ENCODE data around the gene SLIT1.

SLIT1 gene

DNA sequence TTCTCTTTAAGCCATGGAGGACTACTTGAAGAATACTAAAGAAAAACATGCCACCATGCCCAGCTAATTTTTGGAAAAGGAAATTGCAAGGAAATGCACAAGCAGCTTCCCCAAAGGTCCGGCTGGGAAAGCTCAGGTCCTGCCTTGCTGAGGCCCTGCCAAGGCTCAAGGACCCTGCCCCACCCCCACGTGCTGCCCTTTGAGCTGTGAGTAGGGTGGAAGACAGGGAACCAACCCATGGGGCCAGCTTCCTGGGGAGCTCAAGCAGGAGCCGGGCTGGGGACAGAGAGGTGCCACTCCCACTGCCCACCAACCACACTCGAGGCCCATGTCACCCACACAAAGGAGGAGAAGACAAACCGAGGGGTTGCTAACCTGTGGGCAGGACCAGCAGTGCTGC, 78.2 kb downstream of the SLIT1 start:
- Mint-ChIP-seq H3K27me3 (peaks cover 13% of the 10 kb centered on the region), H3K4me1 (no peaks in the 10 kb centered on the region), H3K36me3 (ENCODE audit: low read depth) (no peaks in the 10 kb centered on the region), H3K27ac (no peak overlapping the region), H3K4me3 (no peak overlapping the region), H3K9me3 (no peaks in the 10 kb centered on the region)
- DNase-seq (no peak), ATAC-seq (no peak)

DNA sequence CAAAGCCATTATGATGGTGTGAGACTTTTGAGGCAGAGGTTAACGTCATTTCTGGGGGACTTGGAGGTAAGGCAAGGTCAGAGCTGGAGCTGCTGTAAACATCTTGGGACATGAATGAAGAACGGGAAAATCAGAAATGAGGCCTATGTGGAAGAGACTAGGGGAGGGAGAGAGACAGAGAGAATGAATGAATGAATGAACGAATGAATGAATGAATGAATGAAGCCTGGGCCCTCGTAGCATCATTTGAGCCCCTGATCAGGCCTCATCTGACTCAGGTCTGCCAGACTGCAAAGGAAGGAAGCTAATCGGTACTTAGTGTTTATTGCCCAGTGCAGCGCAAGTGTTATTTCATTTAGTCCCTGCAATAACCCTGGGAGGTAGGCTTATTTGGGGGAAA, 79.6 kb downstream of the SLIT1 start:
- no peaks in the 10 kb centered on the region for H3K4me1 Mint-ChIP-seq
- peaks cover 13% of the 10 kb centered on the region for H3K27me3 Mint-ChIP-seq
- H3K9me3 Mint-ChIP-seq: no peaks in the 10 kb centered on the region
- DNase-seq (no peak), ATAC-seq (no peak)
- no peaks in the 10 kb centered on the region for H3K36me3 Mint-ChIP-seq (ENCODE audit: low read depth)
- H3K27ac Mint-ChIP-seq: no peak overlapping the region
- no peak overlapping the region for H3K4me3 Mint-ChIP-seq

DNA sequence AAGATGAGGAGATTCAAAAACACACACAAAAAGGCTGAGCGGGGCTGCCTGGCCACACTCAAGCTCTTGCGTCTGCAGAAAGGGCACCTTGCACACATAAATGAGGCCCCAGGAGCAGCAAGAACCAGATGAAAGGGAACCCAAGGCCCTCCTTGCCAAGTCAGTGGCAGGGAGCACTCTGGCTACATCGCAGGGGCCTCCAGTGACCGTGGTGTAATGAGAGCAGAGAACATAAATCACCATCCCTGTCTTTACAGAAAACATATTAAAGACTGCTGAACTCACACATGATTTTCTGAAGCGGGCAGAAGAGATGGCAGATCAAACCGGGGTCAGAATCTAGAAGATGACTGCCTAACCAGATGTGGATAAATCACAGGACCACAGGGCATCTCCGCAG, 80.5 kb downstream of the SLIT1 start:
- H3K27me3 Mint-ChIP-seq: peaks cover 15% of the 10 kb centered on the region
- no peaks in the 10 kb centered on the region for H3K36me3 Mint-ChIP-seq (ENCODE audit: low read depth)
- no peak overlapping the region for H3K27ac Mint-ChIP-seq
- no peak overlapping the region for H3K4me3 Mint-ChIP-seq
- no peak for DNase-seq
- H3K4me1 Mint-ChIP-seq: no peaks in the 10 kb centered on the region
- no peak for ATAC-seq
- H3K9me3 Mint-ChIP-seq: no peaks in the 10 kb centered on the region

DNA sequence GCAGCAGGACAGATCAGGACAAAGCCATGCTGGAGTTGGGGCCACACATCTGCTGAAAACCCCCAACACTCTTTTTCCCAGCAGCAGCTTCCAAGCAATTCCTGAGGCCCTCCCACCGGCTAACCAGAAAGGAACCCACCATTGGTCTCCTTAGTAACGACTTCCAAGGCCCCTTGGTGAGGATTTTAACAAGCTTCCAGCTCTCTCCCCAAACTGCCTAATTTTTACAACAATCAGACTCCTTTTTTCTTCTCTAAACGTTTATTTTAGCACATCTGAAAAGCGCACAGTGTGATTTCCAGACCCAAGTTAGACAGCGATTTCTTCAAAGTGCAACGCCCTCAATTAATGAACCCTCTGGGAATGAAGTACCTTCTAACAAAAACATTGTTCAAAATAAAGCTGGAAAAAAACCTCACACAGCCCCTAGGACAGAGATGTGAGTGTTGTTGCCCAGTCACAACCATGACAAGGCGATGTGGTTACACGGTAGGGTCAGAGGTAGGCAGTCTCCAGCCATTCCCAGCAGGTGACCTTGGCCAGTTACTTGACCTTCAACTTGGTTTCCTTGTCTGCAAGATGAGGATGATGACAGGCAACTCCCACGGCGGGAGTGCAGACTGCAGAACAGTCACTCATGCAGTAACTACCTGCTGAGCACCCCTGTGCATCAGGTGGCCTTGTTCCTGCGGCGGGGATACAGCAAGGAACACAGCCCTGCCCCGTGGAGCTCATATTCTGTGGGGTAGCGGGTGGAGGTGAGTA, 82.3 kb downstream of the SLIT1 start:
- Mint-ChIP-seq H3K4me3 (no peak overlapping the region), H3K36me3 (ENCODE audit: low read depth) (no peaks in the 10 kb centered on the region), H3K4me1 (no peaks in the 10 kb centered on the region), H3K9me3 (no peaks in the 10 kb centered on the region), H3K27ac (no peak overlapping the region), H3K27me3 (peaks cover 8% of the 10 kb centered on the region)
- DNase-seq: no peak
- ATAC-seq: no peak

DNA sequence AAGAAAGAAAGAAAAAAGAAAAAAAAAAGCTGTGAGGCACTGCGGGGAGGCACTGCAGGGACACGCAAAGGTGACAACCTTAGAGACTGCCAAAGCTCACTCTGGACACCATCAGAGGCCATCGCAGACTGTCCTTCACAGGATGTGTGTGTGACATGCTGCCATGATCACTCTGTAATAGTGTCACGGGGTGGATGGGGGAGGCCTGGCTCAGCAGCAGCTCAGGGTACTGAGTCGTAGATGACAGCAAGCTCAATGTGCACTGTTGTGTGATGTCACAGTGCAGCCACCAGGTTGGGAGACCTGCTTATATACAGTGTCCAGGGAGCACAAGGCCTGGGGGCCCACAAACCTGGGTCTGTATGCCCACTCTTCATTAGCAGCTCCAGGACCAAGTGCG, 83.3 kb downstream of the SLIT1 start:
- Mint-ChIP-seq H3K27me3 (peaks cover 16% of the 10 kb centered on the region), H3K4me1 (no peaks in the 10 kb centered on the region)
- ATAC-seq: no peak

DNA sequence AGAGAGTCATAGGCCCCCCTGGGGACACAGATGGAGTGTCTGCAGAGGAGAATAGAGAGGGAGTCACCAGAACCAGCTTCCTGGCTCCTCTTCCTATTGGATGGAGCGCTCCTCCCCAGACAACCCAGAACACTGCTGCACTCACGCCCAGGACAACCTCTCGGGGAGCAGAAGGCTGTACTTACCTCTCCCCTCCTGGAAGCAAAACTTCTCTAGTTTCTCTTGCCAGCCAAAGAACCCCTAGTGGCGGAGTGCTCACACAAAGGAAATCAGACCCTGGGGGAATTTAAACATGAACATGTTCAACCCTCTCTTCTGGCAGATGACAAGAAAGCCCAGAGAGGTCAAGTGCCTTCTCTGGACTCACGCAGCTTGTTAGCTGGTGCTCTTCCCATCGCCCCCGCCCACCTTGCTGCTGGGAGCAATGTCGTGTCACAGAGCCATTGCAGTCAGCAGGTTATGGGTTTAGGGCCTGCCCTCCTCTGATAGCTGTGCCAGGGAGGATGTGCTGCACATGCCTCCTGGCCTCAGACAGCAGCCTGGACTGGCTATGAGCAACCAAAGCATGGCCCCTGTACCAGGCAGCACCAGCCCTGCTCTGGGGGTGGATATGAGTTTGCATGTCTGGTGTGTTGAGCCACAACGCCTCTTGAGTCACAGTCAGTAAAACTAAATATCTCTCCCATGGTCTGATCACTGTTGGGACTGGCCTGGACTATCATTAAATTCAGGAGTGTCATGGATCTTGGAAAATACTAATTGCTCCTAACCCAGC, 84.4 kb downstream of the SLIT1 start:
- Mint-ChIP-seq H3K27ac (no peak overlapping the region), H3K4me1 (peaks cover 11% of the 10 kb centered on the region), H3K4me3 (no peak overlapping the region), H3K27me3 (peaks cover 20% of the 10 kb centered on the region), H3K9me3 (no peaks in the 10 kb centered on the region), H3K36me3 (ENCODE audit: low read depth) (no peaks in the 10 kb centered on the region)
- DNase-seq (no peak), ATAC-seq (no peak)

More for the DNA sequence above, 83.3 kb downstream of the SLIT1 start:
- no peaks in the 10 kb centered on the region for H3K36me3 Mint-ChIP-seq (ENCODE audit: low read depth)
- no peak for DNase-seq
- no peak overlapping the region for H3K4me3 Mint-ChIP-seq
- no peaks in the 10 kb centered on the region for H3K9me3 Mint-ChIP-seq
- H3K27ac Mint-ChIP-seq: no peak overlapping the region

DNA sequence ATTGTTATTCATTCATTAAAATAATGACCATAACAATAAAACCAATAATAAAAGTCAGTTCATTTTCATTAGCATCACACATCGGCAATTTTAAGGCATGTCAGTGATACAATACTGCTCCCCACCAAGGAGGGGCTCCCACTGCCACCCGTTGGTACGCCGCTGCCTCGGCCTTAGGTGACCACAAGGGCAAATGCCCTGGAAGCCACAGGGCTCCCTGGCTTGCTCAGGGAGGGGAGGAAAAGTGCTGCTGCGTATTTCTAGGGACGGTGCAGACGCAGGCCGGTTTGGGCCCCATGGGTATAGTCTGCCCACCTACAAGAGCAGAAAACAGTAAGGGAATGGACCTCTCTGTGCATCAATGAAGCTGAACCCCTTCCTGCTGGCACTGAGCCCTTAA, 85.1 kb downstream of the SLIT1 start:
- peaks cover 18% of the 10 kb centered on the region for H3K4me1 Mint-ChIP-seq
- no peak for ATAC-seq
- no peaks in the 10 kb centered on the region for H3K36me3 Mint-ChIP-seq (ENCODE audit: low read depth)

DNA sequence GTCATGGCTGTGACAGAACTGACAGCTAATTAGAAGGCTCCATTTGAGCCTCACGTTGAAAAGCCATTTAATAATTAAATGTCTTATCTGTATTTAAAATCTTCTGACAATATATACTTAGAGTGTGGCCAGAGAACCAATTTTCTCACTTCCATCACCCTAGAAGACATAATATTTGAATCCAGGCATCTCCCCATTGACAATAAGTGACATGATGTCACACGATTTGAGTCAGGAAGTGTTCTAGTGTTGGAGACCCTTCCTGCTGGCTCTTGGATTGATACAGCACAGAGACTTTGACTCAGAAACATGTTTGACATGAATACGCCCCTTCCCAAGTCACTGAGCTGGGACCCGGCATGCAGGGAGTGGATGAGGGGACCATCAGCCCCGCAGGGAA, 85.9 kb downstream of the SLIT1 start:
- Mint-ChIP-seq H3K9me3 (no peaks in the 10 kb centered on the region), H3K4me1 (peaks cover 18% of the 10 kb centered on the region), H3K27ac (no peak overlapping the region), H3K36me3 (ENCODE audit: low read depth) (no peaks in the 10 kb centered on the region), H3K27me3 (peaks cover 26% of the 10 kb centered on the region), H3K4me3 (no peak overlapping the region)
- ATAC-seq (no peak), DNase-seq (no peak)

More for the DNA sequence above, 85.1 kb downstream of the SLIT1 start:
- no peak overlapping the region for H3K27ac Mint-ChIP-seq
- peaks cover 20% of the 10 kb centered on the region for H3K27me3 Mint-ChIP-seq
- H3K9me3 Mint-ChIP-seq: no peaks in the 10 kb centered on the region
- no peak overlapping the region for H3K4me3 Mint-ChIP-seq
- DNase-seq: no peak

DNA sequence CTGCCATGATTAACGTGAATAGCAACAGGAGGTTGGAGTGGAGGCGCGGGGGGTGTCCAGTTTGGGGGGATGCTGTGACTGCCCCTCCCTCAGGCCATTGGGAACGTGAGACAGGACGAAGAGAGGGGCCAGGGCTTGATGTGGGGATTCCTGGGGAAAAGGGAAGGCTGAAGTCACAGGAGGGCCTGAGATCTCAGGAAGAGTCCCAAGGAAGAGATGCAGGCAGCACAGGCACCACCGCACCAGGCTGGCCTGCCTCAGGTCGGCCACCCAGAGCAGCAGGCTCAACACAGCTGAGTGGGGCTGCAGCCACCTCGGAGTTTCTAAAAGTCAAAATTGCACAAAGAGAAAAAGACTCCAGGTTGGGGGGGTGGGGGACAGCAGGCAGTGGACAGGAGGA, 86.7 kb downstream of the SLIT1 start:
- Mint-ChIP-seq H3K27ac (no peak overlapping the region), H3K4me3 (no peak overlapping the region), H3K4me1 (peaks cover 18% of the 10 kb centered on the region), H3K9me3 (no peaks in the 10 kb centered on the region), H3K36me3 (ENCODE audit: low read depth) (no peaks in the 10 kb centered on the region), H3K27me3 (peaks cover 26% of the 10 kb centered on the region)
- DNase-seq (no peak), ATAC-seq (no peak)

DNA sequence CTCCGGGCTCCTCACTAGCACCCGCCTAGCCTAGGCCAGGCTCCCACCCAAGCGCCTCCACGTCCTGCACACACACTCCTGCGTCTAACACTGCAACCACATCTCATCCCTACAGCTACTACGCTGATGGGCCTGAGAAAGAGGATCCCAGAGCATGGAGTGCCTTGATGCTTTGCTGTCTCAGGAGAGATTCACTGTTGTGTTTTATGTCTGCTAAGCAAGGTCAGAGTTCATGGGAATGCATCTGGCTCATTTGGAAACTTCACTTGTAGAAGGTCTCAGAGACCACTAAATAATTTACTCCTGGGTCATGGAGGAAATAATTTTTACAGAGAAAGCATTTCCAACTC, 88.7 kb downstream of the SLIT1 start:
- no peak for ATAC-seq
- Mint-ChIP-seq H3K27ac (peak overlapping the region; percentile 52), H3K4me1 (peaks cover 18% of the 10 kb centered on the region), H3K9me3 (no peaks in the 10 kb centered on the region), H3K27me3 (peaks cover 26% of the 10 kb centered on the region), H3K36me3 (ENCODE audit: low read depth) (no peaks in the 10 kb centered on the region), H3K4me3 (no peak overlapping the region)
- no peak for DNase-seq

DNA sequence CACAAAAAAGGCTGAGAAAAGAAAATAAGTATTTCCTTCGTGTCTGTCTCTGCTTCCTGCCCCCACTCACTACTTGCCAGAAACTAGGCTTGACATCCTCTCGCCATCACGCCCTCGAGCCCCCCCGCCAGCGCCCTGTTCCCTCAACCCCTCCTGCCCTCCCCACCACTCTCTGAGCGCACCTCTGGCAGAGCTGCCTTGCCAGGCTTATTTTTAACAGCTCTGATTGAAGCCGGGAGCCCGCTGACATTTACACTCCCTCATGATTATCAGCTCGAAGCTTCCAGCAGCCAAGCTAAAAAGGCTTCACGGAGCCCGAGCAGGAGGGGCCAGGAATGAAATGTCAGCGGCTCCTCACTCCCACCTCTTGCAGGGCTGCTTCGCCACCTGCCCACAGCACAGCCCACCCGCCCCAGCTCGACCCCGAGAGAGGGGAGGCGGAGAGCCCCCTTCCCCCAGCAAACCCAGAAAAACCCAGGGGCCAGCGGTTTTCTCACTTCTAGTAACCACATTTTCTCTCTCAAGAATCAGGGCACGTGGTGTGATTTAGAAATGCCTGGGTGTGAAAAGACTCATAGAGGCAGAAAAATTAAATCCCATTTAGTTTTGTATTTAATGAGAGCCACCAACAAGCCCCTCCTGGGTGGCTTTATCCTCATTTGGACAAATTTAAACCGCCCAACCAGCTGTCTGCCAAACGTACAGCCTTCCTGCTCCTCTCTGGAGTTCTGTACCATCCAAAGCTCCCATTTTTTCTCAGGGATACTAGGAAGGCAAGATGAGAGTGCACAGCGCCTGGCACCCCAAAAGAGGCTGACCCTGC, 89.3 kb downstream of the SLIT1 start:
- H3K27ac Mint-ChIP-seq: peak overlapping the region; percentile 52
- peaks cover 18% of the 10 kb centered on the region for H3K4me1 Mint-ChIP-seq
- H3K9me3 Mint-ChIP-seq: no peaks in the 10 kb centered on the region
- no peak overlapping the region for H3K4me3 Mint-ChIP-seq
- H3K36me3 Mint-ChIP-seq (ENCODE audit: low read depth): no peaks in the 10 kb centered on the region
- peak; percentile 52 for ATAC-seq
- peak; percentile 27 for DNase-seq
- H3K27me3 Mint-ChIP-seq: peaks cover 26% of the 10 kb centered on the region

DNA sequence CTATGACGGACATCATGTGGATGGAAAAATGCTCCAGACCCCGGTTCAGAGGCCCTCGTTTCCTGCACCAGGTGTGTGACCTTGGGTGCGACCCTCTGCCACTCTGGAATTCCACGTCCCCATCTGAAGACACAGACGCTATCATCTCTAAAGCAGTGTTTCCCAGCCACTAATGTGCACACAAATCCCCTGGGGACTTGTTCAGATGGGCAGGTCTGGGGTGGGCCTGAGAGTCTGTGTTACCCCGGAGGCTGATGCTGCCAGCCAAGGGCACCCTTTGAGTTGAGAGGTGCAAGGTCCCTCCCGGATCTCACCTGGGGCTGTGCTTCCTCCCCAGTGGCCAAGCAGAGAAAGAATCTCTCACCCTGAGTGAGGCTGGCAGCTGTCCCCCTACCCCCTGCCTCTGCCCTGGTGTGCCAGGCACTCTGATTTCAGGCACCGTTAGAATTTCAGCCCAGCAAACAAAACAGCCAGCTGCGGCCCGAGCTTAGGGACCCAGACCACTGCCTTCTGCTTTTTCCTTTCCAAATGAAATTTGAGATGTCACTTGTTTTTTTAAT, 90.0 kb downstream of the SLIT1 start:
- H3K27me3 Mint-ChIP-seq: peaks cover 24% of the 10 kb centered on the region
- H3K36me3 Mint-ChIP-seq (ENCODE audit: low read depth): no peaks in the 10 kb centered on the region
- no peak overlapping the region for H3K4me3 Mint-ChIP-seq
- peaks cover 18% of the 10 kb centered on the region for H3K4me1 Mint-ChIP-seq
- no peak overlapping the region for H3K27ac Mint-ChIP-seq
- no peaks in the 10 kb centered on the region for H3K9me3 Mint-ChIP-seq
- no peak for ATAC-seq
- DNase-seq: no peak

DNA sequence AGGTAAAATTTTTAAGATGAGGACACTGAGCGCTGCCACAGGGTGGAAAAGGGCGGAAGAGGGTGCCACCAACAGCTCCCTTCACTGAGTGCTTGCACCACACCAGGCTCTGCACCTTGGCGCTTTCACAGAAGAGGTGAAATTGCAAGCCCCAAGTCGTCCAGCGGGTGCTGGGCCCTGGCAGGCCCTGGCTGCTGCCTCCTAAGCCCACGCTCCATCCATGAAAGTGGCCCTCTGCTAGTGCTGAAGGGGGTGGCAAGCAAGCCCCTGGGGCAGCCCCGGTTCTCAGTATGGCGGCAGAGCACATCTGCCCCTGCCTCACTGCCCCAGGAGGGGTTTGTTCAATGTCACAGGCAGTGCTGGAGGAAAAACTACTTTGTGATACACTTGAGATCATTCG, 95.1 kb downstream of the SLIT1 start:
- Mint-ChIP-seq H3K4me3 (no peak overlapping the region), H3K4me1 (no peaks in the 10 kb centered on the region), H3K27ac (no peak overlapping the region), H3K36me3 (ENCODE audit: low read depth) (no peaks in the 10 kb centered on the region), H3K9me3 (no peaks in the 10 kb centered on the region), H3K27me3 (peaks cover 28% of the 10 kb centered on the region)
- no peak for ATAC-seq
- DNase-seq: no peak

DNA sequence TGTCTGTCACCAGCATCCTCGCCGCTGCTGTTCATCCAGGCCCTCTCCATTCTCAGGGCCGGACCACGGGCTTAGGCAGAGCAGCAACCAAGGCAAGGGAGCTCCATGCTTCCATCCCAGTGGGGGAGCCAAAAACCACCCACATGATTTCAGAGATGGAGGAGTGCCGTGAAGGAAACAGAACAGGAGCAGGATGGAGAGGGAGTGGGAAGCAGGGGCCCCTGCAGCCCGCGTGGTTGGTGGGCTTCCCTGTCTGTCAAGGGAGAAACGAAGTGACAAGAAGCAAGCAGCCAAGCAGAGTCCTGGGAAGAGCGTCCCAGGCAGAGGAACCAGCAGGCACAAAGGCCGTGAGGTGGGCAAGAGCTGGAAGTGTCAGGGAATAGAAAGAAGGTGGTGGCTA, 95.7 kb downstream of the SLIT1 start:
- no peaks in the 10 kb centered on the region for H3K9me3 Mint-ChIP-seq
- no peak overlapping the region for H3K4me3 Mint-ChIP-seq
- ATAC-seq (no peak), DNase-seq (no peak)
- no peak overlapping the region for H3K27ac Mint-ChIP-seq
- no peaks in the 10 kb centered on the region for H3K4me1 Mint-ChIP-seq
- H3K36me3 Mint-ChIP-seq (ENCODE audit: low read depth): no peaks in the 10 kb centered on the region
- peaks cover 25% of the 10 kb centered on the region for H3K27me3 Mint-ChIP-seq
